ENCODE results near the gene UGT1A1. TPM values are rescaled to one million over a fixed set of nuclear protein-coding genes. Genes with fewer than 3 reads are reported as not detected.
"Not testable (repeated sequence)": the region's sequence is repeated elsewhere in the genome, so short reads cannot be mapped to it uniquely, and the experiment has no call there.

UGT1A1 gene
- not detected for total RNA-seq

- no peak for DNase-seq
These were observed at the start of gene UGT1A1 for GRCh38 chr2:233760043-233760442. Gene UGT1A1 (plus strand): TSS chr2:233760270. CDS start chr2:233760288, 18 bp downstream.

GRCh38 chr2:233711312-233712008 is 48.6 kb upstream of the UGT1A1 start:
- peak; percentile 18 for DNase-seq

GRCh38 chr2:233712611-233713261 is 47.3 kb upstream of the UGT1A1 start, which contains the start of gene UGT1A5:
Gene UGT1A5 (plus strand): TSS chr2:233712907. CDS start chr2:233712992, 85 bp downstream.
- DNase-seq, result no peak

GRCh38 chr2:233713262-233713615 is 46.8 kb upstream of the UGT1A1 start:
- DNase-seq, result no peak

GRCh38 chr2:233714121-233714520 is 45.9 kb upstream of the UGT1A1 start:
- no peak for DNase-seq

GRCh38 chr2:233718552-233718951 is 41.5 kb upstream of the UGT1A1 start, which contains the start of gene UGT1A4:
Gene UGT1A4 (plus strand): TSS chr2:233718736. CDS start chr2:233718821, 85 bp downstream.
- DNase-seq, result no peak

- DNase-seq, result no peak
These were observed 31.3 kb upstream of the UGT1A1 start, which contains the start of gene UGT1A3 for GRCh38 chr2:233728723-233729301. Gene UGT1A3 (plus strand): TSS chr2:233729042. CDS start chr2:233729127, 85 bp downstream.

GRCh38 chr2:233736868-233737653 is 23.0 kb upstream of the UGT1A1 start:
- DNase-seq, result not testable (repeated sequence)

- DNase-seq, result no peak
These were observed 19.2 kb upstream of the UGT1A1 start for GRCh38 chr2:233740870-233741269.

GRCh38 chr2:233743464-233744259 is 16.4 kb upstream of the UGT1A1 start:
- DNase-seq, result no peak

- no peak for DNase-seq
These were observed 14.9 kb upstream of the UGT1A1 start for GRCh38 chr2:233745073-233745755.

GRCh38 chr2:233745838-233746237 is 14.2 kb upstream of the UGT1A1 start:
- DNase-seq, result not testable (repeated sequence)

GRCh38 chr2:233746475-233747282 is 13.4 kb upstream of the UGT1A1 start:
- DNase-seq, result no peak

GRCh38 chr2:233747283-233747544 is 12.9 kb upstream of the UGT1A1 start:
- DNase-seq, result no peak

GRCh38 chr2:233750689-233751088 is 9.4 kb upstream of the UGT1A1 start:
- not testable (repeated sequence) for DNase-seq

- DNase-seq, result not testable (repeated sequence)
These were observed 8.7 kb upstream of the UGT1A1 start for GRCh38 chr2:233751212-233752009.

GRCh38 chr2:233754872-233755611 is 5.0 kb upstream of the UGT1A1 start:
- no peak for DNase-seq

GRCh38 chr2:233756429-233757081 is 3.5 kb upstream of the UGT1A1 start:
- no peak for DNase-seq
